NCI-H524 treated with DMSO at 0.1 percent for 48 hours (cell line): ENCODE data around the gene ESRRB.

Experiments
- DNase-seq: peaks from one replicate; lab custom pipeline; 2025; lab: John Stamatoyannopoulos, UW

ESRRB gene

DNA sequence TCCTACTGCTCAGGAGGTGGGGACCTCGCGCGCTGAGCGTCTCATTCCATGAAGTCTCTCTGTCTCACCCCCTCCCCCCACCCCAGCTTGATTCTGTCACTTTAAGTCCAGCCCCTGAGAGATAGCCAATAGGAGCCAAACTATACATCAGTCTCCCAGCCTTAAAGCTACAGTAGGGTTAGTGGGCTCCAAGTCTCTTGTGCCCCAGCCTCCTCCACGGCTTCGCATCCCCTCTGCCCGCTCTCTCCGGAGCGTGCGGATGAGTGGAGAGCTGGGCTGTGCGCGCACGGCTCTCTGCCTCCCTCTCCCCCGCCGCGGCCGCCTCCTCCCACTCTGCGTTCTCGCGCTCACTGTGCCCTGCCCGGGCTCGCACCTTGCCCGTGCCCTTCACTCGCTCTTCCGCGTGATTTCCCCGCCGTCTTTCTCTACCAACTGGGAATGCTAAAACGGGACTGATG is at the start of gene ESRRB:
Gene ESRRB, plus strand, starts transcription at position 191 of the 458 bp plus-strand sequence. Its CDS starts 265 bp downstream, at position 456.
- DNase-seq: peak; percentile 37

- no peak for DNase-seq
Observed at GRCh38 chr14:76326918-76327689, 48.8 kb upstream of the ESRRB start.

GRCh38 chr14:76328457-76329137 is 47.3 kb upstream of the ESRRB start:
- DNase-seq: no peak

GRCh38 chr14:76329154-76329928 is 46.6 kb upstream of the ESRRB start:
- DNase-seq: peak; percentile 42

- no peak for DNase-seq
Observed at GRCh38 chr14:76329951-76330350, 46.0 kb upstream of the ESRRB start.

DNA sequence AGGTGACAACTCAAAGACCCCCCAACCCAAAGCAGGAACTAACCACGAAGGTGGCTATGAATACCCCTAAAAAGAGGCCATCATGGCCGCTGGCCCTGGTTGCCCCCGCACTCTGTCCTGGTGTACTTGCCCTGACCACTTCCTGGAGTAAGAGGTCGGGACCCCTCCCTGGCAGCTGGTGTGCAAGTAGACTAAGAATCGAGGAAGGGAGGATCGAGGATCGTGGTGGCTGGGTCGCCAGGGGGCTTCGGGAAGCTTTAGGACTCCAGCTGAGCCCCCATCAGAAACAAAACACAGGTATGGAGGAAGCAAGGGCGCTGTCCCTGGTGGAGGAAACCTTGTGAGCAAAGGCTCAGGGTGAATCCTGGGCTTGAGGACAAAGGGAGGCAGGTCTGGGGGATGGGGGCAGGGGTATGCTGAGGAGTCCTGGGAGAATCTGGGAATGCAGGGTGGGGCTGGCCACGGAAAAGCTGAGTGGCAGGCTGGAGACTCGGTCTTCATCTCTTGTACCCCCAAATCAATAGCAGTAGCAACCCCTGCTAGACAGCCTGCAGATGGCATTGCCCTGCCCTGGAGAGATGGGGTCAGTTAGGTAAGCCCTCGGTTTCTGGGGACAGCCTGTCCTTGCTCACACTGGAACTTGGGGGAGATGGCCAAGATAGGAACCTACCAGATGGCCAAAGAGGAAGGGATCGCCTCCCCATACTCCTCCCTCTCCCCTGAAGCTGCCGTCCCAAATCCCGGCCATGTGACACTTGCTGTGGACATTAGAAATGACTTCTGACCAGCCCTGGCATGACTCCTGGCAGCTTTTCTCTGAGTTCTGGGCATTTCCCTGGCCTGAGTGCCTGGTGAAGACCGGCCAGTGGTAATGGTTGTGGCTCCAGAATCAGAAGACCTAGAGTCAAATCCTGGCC is 45.3 kb upstream of the ESRRB start:
- no peak for DNase-seq

- DNase-seq: no peak
Observed at GRCh38 chr14:76331328-76332011, 44.5 kb upstream of the ESRRB start.

DNA sequence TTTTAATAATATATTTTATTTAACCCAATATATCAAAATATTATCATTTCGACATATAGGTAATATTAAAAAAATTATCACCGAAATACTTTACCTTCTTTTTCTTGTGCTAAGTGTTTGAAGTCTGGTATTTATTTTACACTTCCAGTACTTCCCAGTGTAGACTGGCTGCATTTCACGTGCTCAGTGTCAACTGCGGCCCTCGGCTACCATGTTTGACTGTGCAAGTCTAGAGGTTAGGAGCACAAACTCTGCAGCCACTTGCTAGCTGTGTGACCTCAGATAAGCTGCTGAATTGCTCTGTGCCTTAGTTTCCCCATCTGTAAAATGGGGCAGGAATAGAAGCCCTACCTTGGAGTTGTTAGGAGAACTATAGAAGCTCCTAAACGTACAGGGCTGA is 42.3 kb upstream of the ESRRB start:
- DNase-seq: no peak

- no peak for DNase-seq
Observed at GRCh38 chr14:76334316-76334715, 41.6 kb upstream of the ESRRB start.

DNA sequence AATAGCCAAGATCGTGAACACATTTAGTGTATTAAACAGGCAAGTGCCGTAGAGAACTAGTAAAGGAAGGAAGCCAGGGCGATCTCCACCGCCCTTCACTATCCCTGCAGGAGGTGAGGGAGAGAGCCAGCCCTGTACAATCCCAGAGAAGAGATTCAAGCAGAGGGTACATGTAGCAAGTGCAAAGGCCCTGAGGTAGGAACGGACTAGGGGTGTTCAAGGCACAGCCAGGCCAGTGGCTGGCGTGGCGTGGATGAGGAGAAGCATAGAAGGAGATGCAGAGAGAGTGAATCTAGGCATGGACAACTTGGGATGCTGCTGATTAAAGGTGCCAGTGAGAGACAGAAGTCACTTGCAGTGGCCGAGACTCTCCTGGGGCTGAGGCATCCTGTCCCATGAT is 39.1 kb upstream of the ESRRB start:
- DNase-seq: no peak

- peak; percentile 78 for DNase-seq
Observed at GRCh38 chr14:76337635-76338545, 38.0 kb upstream of the ESRRB start.

DNA sequence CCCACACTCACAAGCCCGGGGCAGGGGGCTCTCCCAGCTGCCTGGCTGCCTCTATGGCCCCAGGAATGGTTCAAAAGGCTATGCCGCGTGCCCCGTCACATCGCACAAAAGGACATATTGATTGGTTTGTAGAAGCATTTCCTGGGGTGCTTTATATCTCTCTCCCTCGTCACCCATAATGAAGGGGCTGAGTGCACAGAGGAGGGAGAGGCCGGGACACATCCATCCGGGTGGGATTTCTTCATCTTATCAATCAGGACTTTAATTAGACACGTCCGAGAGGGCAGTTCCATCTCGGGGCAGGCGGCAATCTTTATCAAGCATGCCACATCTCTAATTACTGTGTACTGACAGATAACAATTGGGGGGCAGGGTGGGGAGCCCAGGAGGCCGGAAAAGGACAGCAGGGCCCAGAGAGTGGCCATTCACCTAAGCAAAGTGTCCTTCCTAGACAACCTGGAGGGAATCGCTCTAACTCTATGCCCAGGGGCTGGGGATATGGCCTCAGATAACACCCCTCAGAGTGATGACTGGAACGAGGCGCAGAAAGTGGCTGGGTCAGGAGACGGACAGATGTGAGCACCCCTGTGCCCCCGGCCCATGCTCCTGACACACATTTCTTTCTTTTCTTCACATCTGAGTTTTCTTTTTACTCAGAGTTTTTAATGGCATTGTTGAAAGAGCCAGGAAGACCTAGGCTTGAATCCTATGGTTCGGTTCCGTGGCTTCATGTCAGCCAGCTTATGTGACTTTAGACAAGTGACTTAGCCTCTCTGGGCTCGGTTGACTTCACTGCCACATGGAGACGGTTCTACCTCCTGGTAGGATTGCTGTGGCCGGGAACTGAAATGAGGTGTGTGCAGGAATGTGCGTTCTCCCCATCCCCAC is 36.0 kb upstream of the ESRRB start:
- DNase-seq: no peak

GRCh38 chr14:76343386-76343785 is 32.6 kb upstream of the ESRRB start:
- DNase-seq: no peak

- no peak for DNase-seq
Observed at GRCh38 chr14:76346391-76347160, 29.4 kb upstream of the ESRRB start.

- no peak for DNase-seq
Observed at GRCh38 chr14:76348898-76349297, 27.0 kb upstream of the ESRRB start.

DNA sequence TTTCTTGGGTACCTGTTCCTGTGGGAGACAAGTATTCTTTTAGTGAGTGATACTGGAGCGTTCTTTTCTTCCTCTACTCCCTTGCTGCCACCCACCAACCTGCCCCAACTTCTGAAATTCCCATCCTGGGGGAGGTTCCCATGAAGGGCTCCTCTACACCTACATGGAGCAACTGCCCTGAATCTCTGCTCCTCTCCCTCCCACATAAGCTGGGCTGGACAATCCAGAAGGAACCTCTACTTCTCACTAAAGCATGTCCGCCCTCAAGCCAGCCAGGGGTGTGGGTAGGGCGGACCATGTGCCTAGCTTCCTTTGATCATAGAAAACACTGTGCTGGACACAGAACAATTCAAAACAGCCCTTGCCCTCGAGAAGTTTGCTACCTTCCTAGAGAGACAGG is 25.9 kb upstream of the ESRRB start:
- no peak for DNase-seq

- DNase-seq: no peak
Observed at GRCh38 chr14:76350671-76351070, 25.3 kb upstream of the ESRRB start.

GRCh38 chr14:76351941-76352340 is 24.0 kb upstream of the ESRRB start:
- no peak for DNase-seq
